ENCODE data around the gene NFE2L2.
"Not testable (repeated sequence)": the region's sequence is repeated elsewhere in the genome, so short reads cannot be mapped to it uniquely, and the experiment has no call there.

Gene NFE2L2

DNA sequence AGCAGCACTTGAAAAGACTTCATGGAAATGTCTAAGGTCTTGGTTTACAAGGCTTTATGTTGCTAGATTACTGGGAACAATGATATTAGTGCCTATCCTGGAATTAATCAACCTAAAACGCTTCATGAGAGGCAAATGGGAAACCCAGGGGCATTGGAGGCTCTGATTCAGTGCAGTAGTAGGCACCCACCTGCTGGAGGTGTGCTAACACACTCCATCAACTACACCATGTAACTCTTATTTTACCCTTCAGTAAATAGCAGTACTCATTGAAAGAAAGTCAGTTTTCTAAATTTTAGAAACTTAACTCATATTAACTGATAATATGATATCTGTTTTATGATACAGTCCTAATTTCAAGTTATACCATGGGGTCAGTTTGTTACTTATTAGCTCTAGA, 69.3 kb downstream of the NFE2L2 start:
- DNase-seq (ENCODE audit: low read depth in 2 of 2), result no peak

DNA sequence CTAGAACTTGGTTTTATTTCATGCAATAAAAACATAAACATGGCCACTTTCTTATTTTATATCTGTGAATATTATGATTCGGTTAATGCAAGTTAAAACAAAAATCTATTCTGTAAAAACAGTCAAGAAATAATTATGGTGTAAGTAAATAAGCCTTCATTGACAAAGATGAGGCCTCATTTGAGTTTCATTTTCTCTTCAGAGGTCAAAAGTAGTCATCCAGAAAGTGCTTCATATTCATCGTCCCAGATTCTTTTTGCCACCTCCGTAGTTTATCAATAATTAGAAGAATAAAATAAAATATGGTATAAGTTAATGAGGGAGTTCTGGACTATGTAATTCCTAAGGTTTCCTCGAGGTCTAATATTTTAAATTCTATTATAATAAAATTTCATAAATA, 71.3 kb downstream of the NFE2L2 start:
- no peak for DNase-seq (ENCODE audit: low read depth in 2 of 2)

DNA sequence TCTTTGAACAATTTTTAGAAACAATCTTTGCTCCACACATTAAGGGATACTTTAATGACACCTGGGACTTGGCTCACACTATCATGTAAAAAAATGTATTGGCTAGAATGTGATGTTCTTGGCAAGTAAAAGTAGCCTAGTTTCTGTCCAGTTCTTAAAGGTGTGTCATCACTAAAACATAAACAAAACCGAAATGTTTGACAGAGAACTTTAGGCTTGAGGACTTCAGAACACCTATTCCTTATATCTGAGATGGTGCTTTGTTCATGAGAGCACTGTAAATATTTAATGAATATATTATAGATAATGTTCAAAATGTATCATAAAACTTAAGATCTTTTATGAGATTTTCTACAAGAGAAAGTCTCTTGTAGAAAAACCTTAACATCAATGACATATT, 71.7 kb downstream of the NFE2L2 start:
- no peak for DNase-seq (ENCODE audit: low read depth in 2 of 2)

DNA sequence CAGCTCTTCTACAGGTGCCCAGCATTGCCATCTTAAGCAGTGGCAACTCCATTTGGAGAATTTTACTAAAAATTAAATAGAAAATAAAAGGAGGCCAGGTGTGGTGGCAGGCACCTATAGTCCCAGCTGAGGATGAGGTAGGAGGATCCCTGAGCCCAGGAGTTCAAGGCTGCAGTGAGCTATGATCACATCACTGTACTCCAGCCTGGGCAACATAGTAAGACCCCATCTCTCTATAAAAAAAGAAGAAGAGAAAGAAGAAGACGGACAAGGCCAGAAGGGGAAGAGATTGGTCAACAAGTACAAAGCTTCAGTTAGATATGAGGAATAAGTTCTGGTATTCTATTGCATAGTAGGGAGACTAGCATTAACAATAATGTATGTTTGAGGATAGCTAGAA, 73.6 kb downstream of the NFE2L2 start:
- DNase-seq (ENCODE audit: low read depth in 2 of 2), result no peak

DNA sequence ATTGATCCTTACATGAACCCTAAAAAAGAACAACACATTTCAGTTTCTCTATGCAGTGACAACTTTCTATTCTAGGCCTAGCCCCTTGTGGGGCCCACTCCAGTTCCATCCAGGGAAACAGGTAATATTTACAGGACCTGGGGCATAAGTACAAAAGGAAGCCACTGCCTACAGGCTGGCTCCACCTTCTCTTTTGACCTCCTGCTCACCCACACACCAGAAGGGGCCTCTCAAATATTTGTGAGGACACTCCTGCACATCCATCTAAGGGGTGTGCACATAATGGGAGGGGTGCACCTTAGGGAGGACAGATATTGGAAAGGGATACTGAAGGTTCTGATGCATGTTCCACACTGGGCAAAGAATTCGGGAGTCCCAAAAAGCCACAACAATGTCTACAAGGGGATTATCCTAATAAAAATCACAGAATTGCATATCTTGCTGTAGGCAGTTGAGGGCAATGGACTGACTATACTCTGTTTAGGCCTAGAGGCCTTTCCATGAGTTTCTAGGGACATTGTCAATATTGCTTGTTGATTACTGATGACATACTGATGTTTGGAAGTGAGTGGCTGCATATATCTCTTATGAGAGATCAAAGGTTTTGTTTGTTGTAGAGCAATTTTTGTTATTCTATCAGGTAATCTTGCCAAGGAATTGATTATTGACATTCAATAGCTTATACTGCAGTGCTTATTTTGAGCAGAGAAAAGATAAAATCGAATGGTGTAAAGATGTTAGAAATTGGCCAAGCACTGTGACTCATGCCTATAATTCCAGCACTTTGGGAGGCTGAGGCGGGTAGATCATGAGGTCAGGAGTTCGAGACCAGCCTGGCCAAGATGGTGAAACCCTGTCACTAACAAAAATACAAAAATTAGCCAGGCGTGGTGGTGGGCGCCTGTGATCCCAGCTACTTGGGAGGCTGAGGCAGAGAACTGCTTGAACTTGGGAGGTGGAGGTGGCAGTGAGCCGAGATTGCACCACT, 75.8 kb downstream of the NFE2L2 start:
- no peak for DNase-seq (ENCODE audit: low read depth in 2 of 2)

DNA sequence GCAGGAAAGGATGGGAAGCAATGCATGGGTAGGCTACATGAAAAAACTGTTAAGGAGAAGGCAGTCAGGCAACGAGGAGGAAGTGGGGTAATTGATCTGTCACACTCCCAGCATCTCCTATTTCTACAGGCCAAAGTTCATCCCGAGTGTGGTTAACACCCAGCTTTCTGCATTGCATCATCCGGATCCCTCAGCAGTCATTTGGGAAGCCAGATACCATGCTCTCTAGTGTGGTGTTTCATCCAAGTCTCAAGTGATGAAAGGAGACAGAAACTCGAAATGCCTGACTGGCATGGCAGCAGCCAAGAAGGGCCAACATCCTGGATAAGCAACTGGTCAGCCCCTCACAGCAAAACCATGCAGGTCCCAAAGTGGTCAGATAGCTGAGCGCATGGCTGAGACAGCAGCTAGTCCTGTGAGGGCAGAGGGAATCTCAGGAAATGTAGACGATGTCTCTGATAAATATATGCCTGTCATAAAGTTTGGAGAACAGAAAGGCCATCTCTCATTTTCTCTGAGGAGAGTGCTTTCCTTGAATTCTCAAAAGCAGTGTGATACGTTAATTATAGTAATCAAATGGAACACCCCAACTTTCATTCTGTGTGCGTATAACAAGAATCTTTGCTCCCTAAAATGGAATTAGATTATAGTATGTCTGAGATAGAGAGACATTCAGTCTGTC, 76.8 kb downstream of the NFE2L2 start:
- DNase-seq (ENCODE audit: low read depth in 2 of 2), result no peak

DNA sequence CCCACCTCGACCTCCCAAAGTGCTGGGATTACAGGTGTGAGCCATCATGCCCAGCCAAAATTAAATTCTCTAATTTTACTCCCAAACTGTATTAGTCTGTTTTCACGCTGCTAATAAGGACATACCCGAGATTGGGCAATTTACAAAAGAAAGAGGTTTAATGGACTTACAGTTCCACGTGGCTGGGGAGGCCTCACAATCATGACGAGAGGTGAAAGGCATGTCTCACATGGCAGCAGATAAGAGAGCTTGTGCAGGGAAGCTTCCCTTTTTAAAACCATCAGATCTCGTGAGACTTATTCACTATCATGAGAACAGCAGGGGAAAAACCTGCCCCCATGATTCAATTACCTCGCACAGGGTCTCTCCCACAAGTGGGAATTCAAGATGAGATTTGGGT, 78.5 kb downstream of the NFE2L2 start:
- not testable (repeated sequence) for DNase-seq (ENCODE audit: low read depth in 2 of 2)

DNA sequence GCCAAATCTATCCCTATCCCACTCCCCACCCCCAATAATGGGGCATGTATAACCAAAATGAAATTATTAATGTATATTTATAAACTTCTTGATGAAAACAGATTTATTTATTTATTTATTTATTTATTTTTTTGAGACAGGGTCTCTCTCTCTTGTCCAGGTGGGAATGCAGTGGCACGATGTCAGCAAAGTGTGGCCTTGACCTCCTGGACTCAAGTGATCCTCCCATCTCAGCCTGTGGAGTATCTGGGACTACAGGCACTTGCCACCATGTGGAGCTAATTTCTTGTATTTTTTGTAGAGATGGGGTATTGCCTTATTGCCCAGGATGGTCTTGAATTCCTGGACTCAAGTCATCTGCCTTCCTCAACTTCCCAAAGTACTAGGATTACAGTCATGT, 79.9 kb downstream of the NFE2L2 start:
- DNase-seq (ENCODE audit: low read depth in 2 of 2), result no peak

DNA sequence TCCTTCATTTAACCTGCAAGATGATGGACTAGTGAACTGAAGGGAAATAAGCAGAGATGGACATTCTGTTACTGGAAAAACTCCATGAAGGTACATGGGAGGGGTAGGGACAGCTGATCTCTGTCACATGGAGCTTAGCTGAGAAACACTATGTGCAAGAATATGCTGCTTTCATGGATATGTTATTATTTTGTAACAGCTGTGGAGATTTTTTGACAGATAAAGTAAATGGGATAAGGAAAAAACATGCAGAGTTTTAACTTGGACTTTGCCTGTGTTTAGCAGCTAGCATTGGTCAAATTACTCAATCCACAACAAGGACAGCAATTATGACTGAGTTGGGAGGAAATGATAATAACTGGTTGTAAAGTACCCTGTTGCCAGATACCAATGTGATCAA, 80.7 kb downstream of the NFE2L2 start:
- no peak for DNase-seq (ENCODE audit: low read depth in 2 of 2)

All from stimulated activated CD8-positive, alpha-beta memory T cell treated with anti-CD3 and anti-CD28 coated beads, Interleukin-7, amount 100 ng/mL, for 4 hours (primary cell).